MM.1S (cell line): ENCODE measurements around the gene ZNF512.

Experiments used
- DNase-seq: peaks from one replicate; pipeline ENCODE4 v3.0.0-alpha.2; 2015
- H2AFZ ChIP-seq: fragments of 300-600 bp; sonication (generic); 2 replicates; pipeline ENCODE4 v1.6.0; 2016; ENCODE audit warnings: antibody characterized with exemption, low read length
- H3F3A ChIP-seq: fragments of 300-600 bp; sonication (generic); 2 replicates; pipeline ENCODE4 v1.6.1; 2016; ENCODE audit warnings: mild to moderate bottlenecking, antibody characterized with exemption, low read length, moderate library complexity, mixed read lengths; ENCODE audit not compliant: insufficient read depth
- H3K27ac ChIP-seq: fragments of 300-600 bp; sonication (generic); 2 replicates; pipeline ENCODE4 v1.5.1; 2016; ENCODE audit warnings: mild to moderate bottlenecking, low read length
- H3K27me3 ChIP-seq: fragments of 300-600 bp; sonication (generic); replicated peaks from 2 replicates; pipeline ENCODE4 v1.6.0; 2016; ENCODE audit warnings: low read length; ENCODE audit not compliant: insufficient read depth
- H3K36me3 ChIP-seq: fragments of 300-600 bp; sonication (generic); replicated peaks from 2 replicates; pipeline ENCODE4 v1.6.1; 2016; ENCODE audit warnings: mild to moderate bottlenecking, low read length, mixed read lengths; ENCODE audit not compliant: insufficient read depth
- H3K4me1 ChIP-seq: fragments of 300-600 bp; sonication (generic); 2 replicates; pipeline ENCODE4 v1.6.1; 2016; ENCODE audit warnings: low read length, mixed read lengths
- H3K4me2 ChIP-seq: fragments of 300-600 bp; sonication (generic); 2 replicates; pipeline ENCODE4 v1.6.0; 2016; ENCODE audit warnings: low read depth, low read length
- H3K4me3 ChIP-seq: fragments of 300-600 bp; sonication (generic); 2 replicates; pipeline ENCODE4 v1.5.1; 2016; ENCODE audit warnings: low read length, mixed read lengths
- H3K79me2 ChIP-seq: fragments of 300-600 bp; sonication (generic); 2 replicates; pipeline ENCODE4 v1.6.1; 2016; ENCODE audit warnings: mixed run types, low read length, mixed read lengths
- H3K9ac ChIP-seq: fragments of 300-600 bp; sonication (generic); 2 replicates; pipeline ENCODE4 v1.6.1; 2016; ENCODE audit warnings: low read length, mixed read lengths
- H3K9me2 ChIP-seq: fragments of 300-600 bp; sonication (generic); replicated peaks from 2 replicates; pipeline ENCODE4 v1.6.1; 2016; ENCODE audit warnings: mild to moderate bottlenecking, low read length, mixed read lengths; ENCODE audit not compliant: insufficient read depth
- H3K9me3 ChIP-seq: fragments of 300-600 bp; sonication (generic); replicated peaks from 2 replicates; pipeline ENCODE4 v1.6.1; 2016; ENCODE audit warnings: mild to moderate bottlenecking, low read length, mixed read lengths; ENCODE audit not compliant: insufficient read depth
- H4K20me1 ChIP-seq: fragments of 300-600 bp; sonication (generic); 2 replicates; pipeline ENCODE4 v1.6.1; 2016; ENCODE audit warnings: mild to moderate bottlenecking, low read length, moderate library complexity, mixed read lengths; ENCODE audit not compliant: insufficient read depth
- EZH2 ChIP-seq: fragments of 300-600 bp; sonication (generic); optimal IDR thresholded peaks from 2 replicates; pipeline ENCODE3; 2017; ENCODE audit warnings: low read depth, mild to moderate bottlenecking, antibody characterized with exemption, low read length, mixed read lengths
- EZH2phosphoT487 ChIP-seq: fragments of 300-600 bp; sonication (generic); IDR thresholded peaks from 2 replicates; pipeline ENCODE4 v1.6.1; 2018; ENCODE audit warnings: antibody characterized with exemption, low read length
- TF ChIP-seq, protein P1 (sequence below): fragments of 300-600 bp; sonication (generic); IDR thresholded peaks from 2 replicates; pipeline ENCODE4 v1.5.1; 2016; ENCODE audit warnings: antibody characterized with exemption, low read length, mixed read lengths

ZNF512 gene

GRCh38 chr2:27596627-27597026 lies 13.8 kb downstream of the ZNF512 start:
- H3K27ac ChIP-seq: no peak overlapping the region
- no peak overlapping the region for H3K4me2 ChIP-seq
- no peak overlapping the region for H2AFZ ChIP-seq
- no peak overlapping the region for H3K4me3 ChIP-seq
- no peak overlapping the region for H3K9ac ChIP-seq
- no peaks in the 10 kb centered on the region for H3K27me3 ChIP-seq
- H3F3A ChIP-seq: no peaks in the 10 kb centered on the region
- no peaks in the 10 kb centered on the region for H3K9me2 ChIP-seq
- TF ChIP-seq, protein P1, sequence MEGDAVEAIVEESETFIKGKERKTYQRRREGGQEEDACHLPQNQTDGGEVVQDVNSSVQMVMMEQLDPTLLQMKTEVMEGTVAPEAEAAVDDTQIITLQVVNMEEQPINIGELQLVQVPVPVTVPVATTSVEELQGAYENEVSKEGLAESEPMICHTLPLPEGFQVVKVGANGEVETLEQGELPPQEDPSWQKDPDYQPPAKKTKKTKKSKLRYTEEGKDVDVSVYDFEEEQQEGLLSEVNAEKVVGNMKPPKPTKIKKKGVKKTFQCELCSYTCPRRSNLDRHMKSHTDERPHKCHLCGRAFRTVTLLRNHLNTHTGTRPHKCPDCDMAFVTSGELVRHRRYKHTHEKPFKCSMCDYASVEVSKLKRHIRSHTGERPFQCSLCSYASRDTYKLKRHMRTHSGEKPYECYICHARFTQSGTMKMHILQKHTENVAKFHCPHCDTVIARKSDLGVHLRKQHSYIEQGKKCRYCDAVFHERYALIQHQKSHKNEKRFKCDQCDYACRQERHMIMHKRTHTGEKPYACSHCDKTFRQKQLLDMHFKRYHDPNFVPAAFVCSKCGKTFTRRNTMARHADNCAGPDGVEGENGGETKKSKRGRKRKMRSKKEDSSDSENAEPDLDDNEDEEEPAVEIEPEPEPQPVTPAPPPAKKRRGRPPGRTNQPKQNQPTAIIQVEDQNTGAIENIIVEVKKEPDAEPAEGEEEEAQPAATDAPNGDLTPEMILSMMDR: no peak
- no peak for TF ChIP-seq EZH2
- TF ChIP-seq EZH2phosphoT487: no peak
- H3K4me1 ChIP-seq: no peaks in the 10 kb centered on the region
- no peaks in the 10 kb centered on the region for H3K36me3 ChIP-seq
- H3K9me3 ChIP-seq: no peaks in the 10 kb centered on the region
- DNase-seq: no peak
- H3K79me2 ChIP-seq: peaks cover 52% of the 10 kb centered on the region
- no peaks in the 10 kb centered on the region for H4K20me1 ChIP-seq

- Histone ChIP-seq H3K79me2 (no peaks in the 10 kb centered on the region), H3K9ac (no peak overlapping the region), H3F3A (no peaks in the 10 kb centered on the region), H3K9me3 (no peaks in the 10 kb centered on the region), H2AFZ (no peak overlapping the region), H3K4me3 (no peak overlapping the region), H3K9me2 (no peaks in the 10 kb centered on the region), H3K27ac (no peak overlapping the region), H3K4me2 (no peak overlapping the region), H4K20me1 (no peaks in the 10 kb centered on the region), H3K36me3 (no peaks in the 10 kb centered on the region), H3K27me3 (no peaks in the 10 kb centered on the region), H3K4me1 (no peaks in the 10 kb centered on the region)
- TF ChIP-seq, protein P1: no peak
- TF ChIP-seq EZH2phosphoT487 (no peak), EZH2 (no peak)
- no peak for DNase-seq
These were observed 23.8 kb downstream of the ZNF512 start for GRCh38 chr2:27606611-27607010.

DNA sequence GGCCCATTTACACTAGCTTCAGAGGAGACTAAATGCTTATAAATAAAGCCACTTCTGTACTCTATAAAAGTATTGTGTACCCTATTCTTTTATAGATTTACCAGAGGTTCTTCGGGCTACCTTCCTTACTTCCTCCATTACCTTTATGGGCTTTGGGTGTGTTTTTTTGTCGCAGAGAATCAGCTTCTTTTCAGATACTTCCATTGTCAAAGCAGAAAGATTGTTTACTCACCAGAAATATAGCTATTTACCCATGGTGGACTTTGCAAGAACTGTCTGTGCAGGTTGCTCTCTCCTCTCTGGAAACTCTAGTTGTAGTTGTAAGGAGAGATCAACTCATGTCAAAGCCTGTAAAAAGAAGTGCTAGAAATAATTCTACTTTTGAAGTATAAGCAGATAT lies 31.1 kb downstream of the ZNF512 start:
- H3K9me3 ChIP-seq: no peaks in the 10 kb centered on the region

More for the DNA sequence above, 31.1 kb downstream of the ZNF512 start:
- no peak for DNase-seq
- TF ChIP-seq, protein P1: no peak
- no peak for TF ChIP-seq EZH2phosphoT487
- no peaks in the 10 kb centered on the region for H3K27me3 ChIP-seq
- no peak overlapping the region for H3K4me2 ChIP-seq
- no peak overlapping the region for H3K9ac ChIP-seq
- no peaks in the 10 kb centered on the region for H3F3A ChIP-seq
- no peaks in the 10 kb centered on the region for H3K79me2 ChIP-seq
- H2AFZ ChIP-seq: no peak overlapping the region
- no peaks in the 10 kb centered on the region for H3K9me2 ChIP-seq
- no peaks in the 10 kb centered on the region for H4K20me1 ChIP-seq
- no peak overlapping the region for H3K4me3 ChIP-seq
- no peak overlapping the region for H3K27ac ChIP-seq
- H3K4me1 ChIP-seq: no peaks in the 10 kb centered on the region
- peaks cover 4% of the 10 kb centered on the region; the same call in 1 of the 2 replicates for H3K36me3 ChIP-seq
